Measurements from ENCODE around the gene TMEM18.
"Not testable (repeated sequence)": the region's sequence is repeated elsewhere in the genome, so short reads cannot be mapped to it uniquely, and the experiment has no call there.

TMEM18 gene

DNA sequence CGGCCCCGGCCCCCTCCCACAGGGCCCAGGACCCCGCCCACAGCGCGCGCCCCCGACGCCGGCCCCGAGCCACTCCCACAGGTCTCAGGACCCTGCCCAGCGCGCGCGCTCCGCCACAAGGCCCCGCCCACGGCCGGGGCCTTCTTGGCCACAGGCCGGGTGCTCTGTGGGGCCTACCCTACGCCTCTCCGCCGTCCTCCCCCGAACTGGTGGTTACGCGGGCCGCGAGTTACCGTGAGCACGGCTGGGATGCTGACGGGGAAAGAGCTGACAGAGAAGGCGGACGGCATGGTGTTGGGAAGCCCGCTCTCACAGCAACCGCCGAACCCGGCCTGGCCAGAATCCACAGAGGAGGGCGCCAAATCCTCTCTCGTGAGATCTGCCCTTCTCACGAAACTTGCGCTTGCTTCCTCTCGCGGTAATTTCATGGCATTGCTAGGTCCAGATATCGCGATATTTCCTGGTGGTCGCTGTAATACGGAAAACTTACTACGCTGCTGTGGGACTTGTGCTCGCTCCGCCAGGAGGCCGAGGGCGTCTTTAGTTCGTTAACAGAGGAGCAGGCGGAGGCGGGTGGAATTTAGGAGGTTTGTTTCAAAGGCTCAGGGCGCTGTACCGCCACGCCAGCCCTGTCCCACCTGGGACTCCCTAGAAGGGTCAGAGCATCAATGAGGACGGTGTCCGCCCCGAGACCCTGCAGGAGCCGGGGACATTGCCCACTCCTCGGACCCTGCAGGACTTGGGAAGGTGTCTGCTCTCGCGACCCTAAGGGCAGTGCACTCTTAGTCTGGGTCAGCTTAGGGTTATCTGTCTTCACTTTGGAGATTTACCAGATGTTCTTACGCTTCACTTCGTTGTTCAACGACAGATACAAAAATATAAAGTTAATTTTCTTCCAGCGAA lies at the start of gene TMEM18:
TMEM18 (minus strand) TSS at position 351 of the 903 bp plus-strand sequence; CDS start at position 290, 61 bp downstream.
- DNase-seq (ENCODE audit: low spot score): peak; percentile 97

DNA sequence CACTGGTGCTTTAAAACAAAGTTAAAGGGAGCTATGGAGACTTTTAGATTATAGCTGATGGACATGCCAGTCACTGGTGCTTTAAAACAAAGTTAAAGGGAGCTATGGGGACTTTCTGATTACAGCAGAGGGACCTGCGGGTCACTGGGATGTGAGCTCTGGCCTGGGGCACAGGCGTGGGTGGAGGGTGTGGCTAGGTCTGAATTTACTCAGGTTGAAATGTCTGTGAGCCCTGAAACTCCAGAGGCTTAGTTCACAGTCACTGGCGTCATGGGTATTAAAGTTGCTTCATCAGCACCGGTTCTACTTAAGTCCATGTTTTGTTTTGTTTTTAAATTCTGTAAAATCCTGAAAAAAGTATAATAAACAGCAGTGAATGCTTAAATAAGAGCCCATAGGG lies 49.0 kb upstream of the TMEM18 start:
- no peak for DNase-seq (ENCODE audit: low spot score)

DNA sequence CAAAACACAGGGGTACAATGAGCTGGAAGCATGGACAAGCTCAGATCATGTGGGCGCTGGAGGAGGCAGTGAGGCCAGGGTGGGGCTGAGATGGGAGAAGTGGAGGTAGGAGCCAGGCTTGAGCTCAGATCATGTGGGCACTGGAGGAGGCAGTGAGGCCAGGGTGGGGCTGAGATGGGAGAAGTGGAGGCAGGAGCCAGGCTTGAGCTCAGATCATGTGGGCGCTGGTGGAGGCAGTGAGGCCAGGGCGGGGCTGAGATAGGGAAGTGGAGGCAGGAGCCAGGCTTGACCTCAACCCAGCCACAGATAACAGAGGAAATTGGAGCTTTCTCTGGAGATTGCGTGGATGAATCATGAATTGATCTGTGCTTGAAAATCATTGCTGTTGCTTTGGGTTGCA lies 48.3 kb upstream of the TMEM18 start:
- no peak for DNase-seq (ENCODE audit: low spot score)

DNA sequence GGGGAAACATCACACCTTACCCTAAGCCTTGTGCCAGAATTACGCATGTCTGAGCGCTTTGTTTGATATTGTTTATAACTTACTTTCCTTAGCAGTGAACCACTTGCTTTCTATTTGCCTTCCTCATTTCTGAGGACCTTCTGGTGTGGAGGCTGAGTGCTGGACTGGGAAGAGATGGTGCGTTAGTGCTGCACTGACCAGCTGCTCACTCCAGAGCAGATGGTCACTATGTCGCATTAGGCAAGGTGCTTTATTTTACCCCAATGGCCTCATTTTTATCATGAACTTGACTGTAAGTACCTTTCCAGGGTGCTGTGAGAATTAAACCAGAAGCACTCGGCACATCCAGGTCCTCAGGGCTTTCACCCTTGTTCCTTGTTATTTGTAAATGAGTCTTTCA lies 46.6 kb upstream of the TMEM18 start:
- DNase-seq (ENCODE audit: low spot score): peak; percentile 12

DNA sequence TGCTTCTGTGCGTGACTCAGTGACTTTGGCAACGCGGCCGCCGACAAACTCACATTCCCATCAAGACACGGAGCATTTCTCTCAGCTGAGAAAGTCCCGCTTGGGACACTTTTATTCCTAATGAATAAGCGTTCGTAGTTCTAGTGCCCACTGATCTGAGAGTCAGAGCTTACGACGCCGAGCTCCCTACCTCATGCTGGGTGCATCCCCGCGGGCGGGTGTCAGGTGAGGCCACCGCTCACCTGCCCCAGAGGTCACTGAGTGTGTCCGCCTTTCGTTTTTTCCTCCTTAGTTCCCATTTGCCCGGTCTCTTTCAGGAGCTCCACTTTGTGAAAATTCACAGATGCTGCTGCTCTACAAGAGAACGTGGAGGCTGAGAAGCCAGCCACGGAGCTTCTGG lies 43.6 kb upstream of the TMEM18 start:
- no peak for DNase-seq (ENCODE audit: low spot score)

DNA sequence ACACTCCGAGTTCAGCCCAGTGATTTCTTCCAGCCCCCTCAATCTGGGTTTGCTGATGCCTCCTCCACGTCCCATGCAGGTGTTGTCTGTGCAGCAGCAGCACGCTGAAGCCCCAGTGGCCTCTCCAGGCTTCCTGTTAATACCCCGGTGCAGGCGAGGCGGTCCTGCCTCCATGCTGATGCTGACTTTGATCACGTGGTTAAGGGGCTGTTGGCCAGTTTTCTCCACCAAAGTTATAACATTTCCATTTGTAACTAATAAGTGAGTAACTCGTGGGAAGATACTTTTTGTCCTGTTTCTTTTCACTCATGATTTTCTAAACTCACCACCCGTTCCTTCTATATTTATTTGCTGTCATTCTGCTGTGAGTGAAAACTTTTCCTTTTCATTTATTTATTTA lies 42.5 kb upstream of the TMEM18 start:
- DNase-seq (ENCODE audit: low spot score): no peak

DNA sequence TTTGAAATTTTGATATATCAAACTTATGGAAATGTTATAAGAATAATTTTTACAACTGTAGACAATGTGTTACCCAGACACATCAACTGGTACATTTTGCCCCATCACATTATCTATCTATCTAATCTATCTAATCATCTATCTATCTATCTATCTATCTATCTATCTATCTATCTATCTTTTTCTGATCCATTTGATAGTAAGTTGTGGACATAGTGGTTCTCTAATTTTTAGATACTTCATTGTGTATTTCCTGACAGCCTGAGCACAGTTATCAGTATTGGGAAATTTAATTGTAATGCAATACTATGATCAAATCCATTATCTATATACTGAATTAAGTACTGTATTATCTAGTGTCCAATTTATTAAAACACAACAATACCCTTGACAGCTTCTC lies 42.0 kb upstream of the TMEM18 start:
- DNase-seq (ENCODE audit: low spot score): no peak

DNA sequence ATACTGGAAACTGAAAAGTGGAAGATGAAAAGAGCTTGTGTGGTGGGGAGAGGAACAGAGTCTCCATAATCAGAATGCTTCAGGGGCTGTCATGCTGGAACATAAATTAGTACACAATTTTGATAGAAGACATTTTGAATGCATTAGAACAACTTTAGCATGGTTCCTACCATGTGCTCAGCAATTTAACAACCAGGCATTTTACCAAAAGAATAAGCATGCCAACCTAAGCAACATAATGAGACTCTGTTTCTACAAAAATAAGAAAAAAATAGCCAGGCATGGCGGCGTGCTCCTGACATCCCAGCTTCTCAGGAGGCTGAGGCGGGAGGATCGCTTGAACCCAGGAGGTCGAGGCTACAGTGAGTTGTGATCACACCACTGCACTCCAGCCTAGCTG lies 40.5 kb upstream of the TMEM18 start:
- no peak for DNase-seq (ENCODE audit: low spot score)

DNA sequence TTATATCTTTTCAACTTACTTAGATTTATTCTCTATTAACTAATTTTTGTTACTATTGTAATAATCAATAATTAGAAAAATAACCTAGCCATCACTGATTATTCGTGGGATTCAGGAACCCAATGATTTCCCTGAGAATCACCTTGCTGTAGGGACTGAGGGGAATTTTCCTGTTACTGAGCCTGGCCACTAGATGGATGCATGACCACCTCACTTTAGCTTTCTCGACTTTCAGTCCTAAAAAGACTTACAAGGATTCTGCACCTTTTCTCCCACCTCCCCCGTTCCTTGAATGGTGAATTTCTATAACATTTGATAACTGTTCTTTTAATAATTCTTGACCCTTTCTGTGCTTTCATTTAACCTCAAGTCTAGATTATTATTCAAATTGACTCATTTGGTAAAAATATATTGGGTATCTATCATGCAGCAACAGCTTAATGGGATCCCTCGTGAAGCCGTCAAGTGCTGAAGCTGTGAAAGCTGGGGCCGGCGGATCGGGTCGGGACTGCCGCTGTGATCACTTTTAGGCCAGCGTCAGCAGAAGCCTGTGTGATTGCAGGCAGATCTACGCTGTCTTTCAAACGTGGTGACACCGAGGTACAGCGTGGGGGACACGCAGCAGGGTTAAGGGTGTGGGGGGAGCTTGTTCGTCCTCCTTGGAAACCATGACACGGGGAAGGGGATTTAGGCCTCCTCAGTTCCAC lies 38.8 kb upstream of the TMEM18 start:
- DNase-seq (ENCODE audit: low spot score): peak; percentile 11

DNA sequence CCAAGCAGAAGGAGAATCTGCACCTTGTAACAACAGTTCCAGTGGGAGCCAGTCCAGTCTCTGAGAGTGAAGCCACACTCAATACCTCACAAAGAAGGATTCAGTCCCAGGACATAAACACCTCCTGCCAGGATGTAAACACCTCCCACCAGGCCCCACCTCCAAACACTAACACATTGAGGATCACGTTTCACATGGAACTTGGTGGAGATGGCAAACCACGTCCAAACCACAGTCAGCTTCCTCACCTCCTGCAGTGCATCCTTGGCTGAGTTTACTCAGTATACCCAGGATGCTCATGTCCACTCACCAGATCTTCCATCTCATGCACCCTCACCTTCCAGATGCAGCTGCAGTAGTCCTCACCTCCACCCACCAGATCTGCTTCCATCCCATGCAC lies 37.8 kb upstream of the TMEM18 start:
- no peak for DNase-seq (ENCODE audit: low spot score)

DNA sequence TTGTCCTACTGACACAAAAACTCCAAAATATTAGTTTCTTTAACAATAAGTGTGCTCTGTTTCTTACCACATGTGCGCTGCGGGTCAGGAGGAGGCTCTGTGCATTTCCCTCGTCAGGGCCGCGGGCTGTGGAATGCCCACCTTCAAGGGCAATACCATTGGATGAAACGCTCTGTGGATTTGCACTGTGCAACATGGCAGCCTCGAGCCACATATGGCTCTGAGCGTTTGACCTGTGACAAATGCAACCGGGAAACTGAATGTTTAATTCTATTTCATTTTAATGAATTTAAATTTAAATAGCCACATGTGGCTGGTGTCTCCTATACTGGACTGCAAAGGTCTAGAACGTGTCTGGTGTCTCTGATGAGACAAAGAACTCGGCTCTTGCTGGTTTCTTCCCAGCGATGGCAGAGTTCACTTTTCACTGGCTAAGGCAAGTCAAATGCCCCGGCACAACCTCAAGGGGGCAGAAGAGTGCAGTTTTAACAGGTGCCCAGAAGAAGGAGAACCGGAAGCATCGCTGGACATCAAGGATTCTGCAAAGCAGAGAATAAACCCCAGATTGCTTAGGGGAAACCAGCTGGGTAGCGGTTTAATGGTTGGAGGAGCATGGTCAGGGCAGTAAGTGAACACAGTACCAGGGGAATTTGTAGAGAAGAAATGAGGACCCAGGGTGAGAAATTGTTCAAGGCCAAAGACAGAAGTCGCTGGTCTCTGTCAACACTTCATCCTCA lies 37.0 kb upstream of the TMEM18 start:
- DNase-seq (ENCODE audit: low spot score): peak; percentile 62

DNA sequence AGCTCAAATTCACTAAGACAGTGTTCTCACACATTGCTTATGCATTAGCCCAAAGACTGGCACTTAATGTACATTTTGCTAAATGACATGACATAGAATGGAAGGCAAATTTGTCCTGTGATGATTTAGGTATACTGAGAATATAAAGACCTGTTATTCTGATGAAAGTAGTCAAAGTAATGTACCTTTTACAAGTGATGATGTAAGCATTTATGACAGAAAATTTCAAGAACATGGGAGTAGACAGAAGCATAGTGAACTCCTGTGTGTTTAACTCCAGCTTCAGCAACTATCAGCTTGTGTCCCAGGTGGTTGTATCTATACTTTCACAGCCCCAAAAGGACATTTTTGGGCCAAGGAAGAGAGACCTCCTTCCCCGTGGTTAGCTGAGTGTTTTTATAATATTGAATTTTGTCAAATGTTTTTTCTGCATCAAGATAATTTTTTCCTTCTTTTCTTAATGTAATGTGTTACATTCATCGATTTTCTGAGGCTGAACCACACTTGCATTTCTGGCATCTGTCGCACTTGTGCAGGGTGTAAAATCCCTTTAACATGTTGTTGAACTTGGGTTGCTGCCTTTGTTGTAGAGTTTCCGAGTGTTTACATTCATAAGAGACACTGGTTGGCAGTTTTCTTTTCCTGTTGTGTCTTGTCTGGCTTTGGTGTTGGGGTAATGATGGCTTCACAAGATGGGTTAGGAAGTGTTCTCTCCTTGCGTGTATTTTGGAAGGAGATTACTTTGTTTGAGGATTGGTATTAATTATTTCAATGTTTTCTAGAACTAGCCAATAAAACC lies 33.9 kb upstream of the TMEM18 start:
- DNase-seq (ENCODE audit: low spot score): no peak

DNA sequence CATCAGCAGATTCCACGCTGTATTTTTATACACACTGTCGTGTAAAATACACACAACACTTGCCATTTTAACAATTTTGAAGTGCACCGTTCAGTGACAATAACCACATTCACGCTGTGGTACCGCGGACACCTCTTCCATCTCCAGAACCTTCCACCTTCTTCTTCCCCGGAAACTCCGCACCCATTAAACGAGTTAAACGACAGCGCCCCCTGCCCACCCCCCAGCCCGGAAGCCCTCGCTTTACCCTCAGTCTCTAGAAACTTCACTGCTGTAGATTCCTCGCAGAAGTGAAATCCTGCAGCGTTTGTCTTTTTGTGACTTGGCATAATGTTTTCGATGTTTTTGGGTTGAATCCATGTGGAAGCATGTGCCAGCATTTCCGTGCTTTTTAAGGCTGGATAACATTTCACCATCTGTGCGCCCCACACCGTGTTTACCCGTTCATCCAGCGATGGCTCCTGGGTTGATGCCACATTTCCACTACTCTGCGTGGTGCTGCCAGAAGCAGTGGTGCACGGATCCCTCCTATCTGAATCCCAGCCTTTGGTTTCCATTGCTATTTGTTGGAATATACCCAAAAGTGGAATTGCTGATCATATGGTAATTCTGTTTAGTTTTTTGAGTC lies 32.0 kb upstream of the TMEM18 start:
- DNase-seq (ENCODE audit: low spot score): peak; percentile 49

DNA sequence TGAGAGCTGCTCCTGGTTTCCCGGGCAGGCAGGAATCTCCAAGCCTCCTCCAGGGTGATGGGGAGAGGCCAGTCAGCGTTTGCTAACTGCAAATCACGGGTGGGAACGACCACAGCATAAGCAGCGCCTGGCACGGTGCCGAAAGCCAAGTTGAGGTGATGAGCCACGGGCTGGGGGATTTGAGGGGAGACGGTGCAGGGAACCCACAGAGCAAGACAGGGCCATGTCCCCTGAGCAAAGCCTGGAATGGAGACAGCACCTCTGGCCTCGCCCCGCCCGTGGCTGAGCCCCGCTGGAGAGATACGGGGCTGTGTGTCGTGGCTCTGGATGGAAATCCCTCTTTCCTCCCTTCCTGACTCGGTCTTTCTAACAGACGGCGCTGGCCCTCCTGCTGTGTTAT lies 31.5 kb upstream of the TMEM18 start:
- no peak for DNase-seq (ENCODE audit: low spot score)

DNA sequence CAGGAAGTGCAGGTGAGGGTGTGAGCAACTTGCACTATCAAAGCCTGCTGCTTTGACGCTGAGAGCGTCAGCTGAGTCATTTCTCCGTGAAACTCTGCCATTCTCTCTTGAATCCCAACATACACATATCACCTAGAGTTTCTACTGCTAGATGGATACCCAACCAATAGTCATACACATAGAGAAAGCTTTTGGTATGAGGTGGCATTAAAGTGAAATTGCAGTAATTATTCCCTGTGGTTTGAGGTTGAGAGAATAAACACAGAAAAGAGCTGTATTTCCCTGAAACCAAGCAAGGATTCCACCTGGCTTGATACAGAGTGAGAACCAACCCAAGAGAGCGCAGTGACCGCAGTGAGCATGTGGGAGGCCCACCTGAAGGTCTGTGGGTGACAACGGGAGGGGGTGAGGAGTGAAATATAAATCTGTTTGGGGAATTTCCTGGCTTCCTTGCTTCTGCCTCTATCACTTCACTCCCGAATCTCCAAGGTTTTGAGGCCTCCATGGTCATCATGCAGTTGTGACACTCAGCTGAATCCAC lies 28.8 kb upstream of the TMEM18 start:
- DNase-seq (ENCODE audit: low spot score): no peak

DNA sequence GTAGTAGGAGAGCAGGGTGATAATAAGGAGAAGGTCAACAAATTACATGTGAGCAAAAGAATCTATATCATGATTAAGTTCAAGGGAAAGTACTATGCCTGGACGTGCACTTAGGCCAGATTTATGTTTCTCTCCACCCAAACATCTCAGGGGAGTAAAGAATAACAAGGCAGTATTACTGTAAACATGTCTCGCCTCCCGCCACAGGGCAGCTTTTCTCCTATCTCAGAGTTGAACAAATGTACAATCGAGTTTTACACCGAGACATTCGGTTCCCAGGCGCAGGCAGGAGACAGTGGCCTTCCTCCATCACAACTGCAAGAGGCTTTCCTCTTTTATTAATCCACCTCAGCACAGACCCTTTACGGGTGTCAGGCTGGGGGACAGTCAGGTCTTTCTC lies 25.6 kb upstream of the TMEM18 start:
- DNase-seq (ENCODE audit: low spot score): not testable (repeated sequence)

DNA sequence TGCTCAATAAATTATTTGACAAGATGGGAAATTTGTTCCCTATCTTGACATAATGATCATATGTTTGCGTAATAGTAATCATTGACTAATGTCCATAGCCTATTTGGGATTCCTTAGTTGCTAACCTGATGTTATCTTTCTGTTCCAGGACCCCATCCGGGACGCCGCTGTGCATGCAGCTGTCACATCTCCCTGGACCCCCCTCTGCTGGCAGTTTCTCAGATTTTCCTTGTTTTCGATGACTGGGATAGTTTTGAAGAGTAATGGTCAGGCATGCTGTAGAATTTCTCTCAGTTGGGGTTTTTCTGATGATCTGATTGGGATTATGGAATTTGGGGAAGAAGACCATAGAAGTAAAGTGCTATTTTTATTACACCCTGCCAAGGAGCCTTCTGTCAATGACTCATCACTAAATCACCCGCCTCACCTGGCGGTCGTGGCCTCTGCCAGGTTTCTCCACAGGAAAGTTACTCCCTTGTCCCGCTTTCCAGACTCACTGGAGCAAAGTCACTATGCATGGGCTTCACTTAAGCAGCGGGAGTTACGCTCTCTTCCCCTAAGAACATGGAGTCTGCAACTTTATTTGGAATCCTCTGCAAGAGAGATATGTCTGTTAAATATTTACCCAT lies 19.9 kb upstream of the TMEM18 start:
- DNase-seq (ENCODE audit: low spot score): no peak

DNA sequence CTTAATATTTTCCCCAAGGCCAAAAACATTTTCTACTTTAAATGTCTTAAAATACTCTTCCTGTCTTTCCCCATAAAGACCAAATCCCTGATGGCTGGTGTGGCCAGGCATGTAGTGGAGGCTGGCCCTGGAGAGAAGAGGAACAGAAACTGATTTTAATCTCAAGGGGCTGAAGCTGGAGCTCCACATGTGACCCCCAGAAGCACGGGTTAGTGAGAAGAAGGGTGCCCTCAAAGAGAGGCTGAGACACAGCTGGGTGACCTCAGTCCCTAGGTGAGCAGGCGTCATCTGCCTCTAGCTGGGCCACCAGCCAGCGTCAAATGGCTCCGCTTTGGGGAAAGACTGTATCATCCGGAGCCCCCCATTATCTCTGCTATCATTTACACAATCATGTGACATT lies 19.3 kb upstream of the TMEM18 start:
- no peak for DNase-seq (ENCODE audit: low spot score)

DNA sequence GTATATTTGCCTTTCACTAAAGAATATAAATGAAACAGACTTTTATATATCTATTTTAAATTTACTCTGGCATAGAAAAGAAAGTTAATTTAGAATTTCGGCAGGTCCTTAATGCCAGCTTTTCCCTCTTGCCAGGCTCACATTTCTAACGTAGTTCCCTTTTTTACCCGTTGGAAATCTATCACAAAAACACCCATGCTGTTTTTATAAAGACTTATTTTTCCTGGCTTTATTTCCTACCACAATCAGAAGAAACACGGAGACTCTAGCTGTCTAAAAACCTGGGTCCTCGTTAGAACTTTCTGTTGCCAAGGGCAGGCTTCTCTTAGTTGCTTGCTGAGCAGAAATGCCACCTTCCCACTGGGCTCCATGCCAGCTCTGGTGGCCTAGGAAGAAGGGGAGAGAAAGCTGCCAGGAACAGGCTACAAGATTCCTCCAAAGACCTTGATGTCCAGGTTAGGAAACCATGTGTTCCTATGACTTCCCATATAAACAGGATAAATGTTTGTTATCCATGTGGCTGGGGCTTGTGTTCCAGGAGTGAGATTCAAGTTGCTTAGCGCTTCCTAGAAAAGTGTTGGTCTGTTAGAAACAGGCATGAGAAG lies 17.8 kb upstream of the TMEM18 start:
- DNase-seq (ENCODE audit: low spot score): no peak

DNA sequence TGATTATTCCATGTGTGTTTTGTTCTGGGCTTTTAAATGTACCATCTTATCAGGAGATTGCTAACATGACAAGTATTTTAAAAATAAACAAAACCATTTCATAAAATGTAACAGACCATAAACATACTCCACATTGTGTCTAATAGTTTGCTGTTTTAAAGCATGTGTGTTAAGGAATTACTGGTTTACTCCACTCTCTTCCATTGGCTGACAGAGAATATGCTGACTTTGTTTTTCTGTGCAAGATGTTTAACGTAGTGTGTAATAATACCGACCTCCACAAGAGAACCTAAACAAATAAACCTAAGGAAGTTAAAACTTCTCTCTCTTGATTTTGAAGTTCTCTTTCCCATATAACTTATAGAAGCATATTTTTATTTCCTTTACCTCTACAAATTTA lies 17.0 kb upstream of the TMEM18 start:
- no peak for DNase-seq (ENCODE audit: low spot score)
